Gastroesophageal sphincter (tissue), 3 donors: ENCODE results near the gene CDH4.

Source experiments
- CTCF ChIP-seq, 4 experiments: fragments of 200-600 bp in 2 of 4; fragments of 450-650 bp in 2 of 4; sonication (generic) in 1 of 4; IDR thresholded peaks; one replicate each; pipeline ENCODE4 v1.5.1; 2017 to 2019; ENCODE audit warnings: antibody characterized with exemption in 4 of 4, mild to moderate bottlenecking in 2 of 4, moderate library complexity in 2 of 4
- POLR2AphosphoS5 ChIP-seq: sonication (generic); formaldehyde crosslinking; IDR thresholded peaks from one replicate; pipeline ENCODE4 v1.6.1; 2017; ENCODE audit warnings: antibody characterized with exemption

GRCh38 chr20:61976263-61976643 is 724.2 kb downstream of the CDH4 start:
- TF ChIP-seq CTCF (IDR thresholded peaks at IDR 0.05) (no peak), POLR2AphosphoS5 (no peak)
